Body of pancreas (tissue), 4 donors: Measurements from ENCODE around the gene DPYD. TPM values are rescaled to one million over a fixed set of nuclear protein-coding genes. Genes with fewer than 3 reads are reported as not detected.

ENCODE experiments used
- ATAC-seq: fragments of 150-250 bp; one replicate; pipeline ENCODE4 v1.9.1; 2016
- DNase-seq, 4 donors: peaks; one replicate each; pipeline ENCODE4 v3.0.0-alpha.2; 2019
- H3K27ac ChIP-seq, 4 donors: fragments of 200-600 bp; sonication (generic); 1 replicate in 3 of 4; 2 replicates in 1 of 4; pipeline versions ENCODE4 v1.5.1 to v1.6.1; 2016 to 2019; ENCODE audit warnings: mild to moderate bottlenecking in 1 of 4, mixed read lengths in 1 of 4, moderate library complexity in 1 of 4
- H3K27me3 ChIP-seq, 2 donors: fragments of 200-600 bp; sonication (generic); one replicate each; pipeline ENCODE4 v1.6.0; 2016; ENCODE audit warnings: mild to moderate bottlenecking in 1 of 2
- H3K36me3 ChIP-seq, 2 donors: fragments of 200-600 bp; sonication (generic); replicated peaks in 1 of 2; 2 replicates each; pipeline ENCODE4 v1.5.1; 2016; ENCODE audit warnings: low read depth in 2 of 2; ENCODE audit not compliant: insufficient read depth in 1 of 2
- H3K4me1 ChIP-seq: fragments of 200-600 bp; sonication (generic); one replicate; pipeline ENCODE4 v1.6.0; 2016
- H3K4me3 ChIP-seq, 2 donors: fragments of 200-600 bp; sonication (generic); 1 replicate in 1 of 2; 2 replicates in 1 of 2; pipeline ENCODE4 v1.5.1; 2016 to 2019
- H3K9me3 ChIP-seq, 3 donors: fragments of 200-600 bp; sonication (generic); 1 replicate in 2 of 3; 2 replicates in 1 of 3; pipeline ENCODE4 v1.5.1; 2016
- CTCF ChIP-seq, 7 experiments: fragments of 450-650 bp in 4 of 7; fragments of 200-600 bp in 3 of 7; sonication (generic) in 3 of 7; IDR thresholded peaks; one replicate each; pipeline ENCODE4 v1.5.1; 2016 to 2019; ENCODE audit warnings: antibody characterized with exemption in 7 of 7
- POLR2A ChIP-seq, 3 donors: fragments of 450-650 bp; IDR thresholded peaks; one replicate each; pipeline ENCODE4 v1.6.1; 2016; ENCODE audit warnings: antibody characterized with exemption in 3 of 3, mild to moderate bottlenecking in 2 of 3
- WGBS, 2 donors: methylation state at CpG; one replicate each; pipeline ENCODE4 v1.1.5; 2017; 5-methylcytosine and 5-hydroxymethylcytosine counted together
- intact Hi-C: fragments of 100-400 bp; cut with DNase I; formaldehyde crosslinking; loops from one replicate; pipeline ENCODE4 v1.15.1; 2023
- total RNA-seq, 2 donors: library from RNA; depleted of rRNA; stranded (reverse); fragments of >200 nt; gene quantifications; one replicate each; pipeline ENCODE4 v1.1.0, GENCODE V29; 2016

DPYD gene
- total RNA-seq, 2 donors from 2014 or later: 13.8 to 17.1 TPM

DNA sequence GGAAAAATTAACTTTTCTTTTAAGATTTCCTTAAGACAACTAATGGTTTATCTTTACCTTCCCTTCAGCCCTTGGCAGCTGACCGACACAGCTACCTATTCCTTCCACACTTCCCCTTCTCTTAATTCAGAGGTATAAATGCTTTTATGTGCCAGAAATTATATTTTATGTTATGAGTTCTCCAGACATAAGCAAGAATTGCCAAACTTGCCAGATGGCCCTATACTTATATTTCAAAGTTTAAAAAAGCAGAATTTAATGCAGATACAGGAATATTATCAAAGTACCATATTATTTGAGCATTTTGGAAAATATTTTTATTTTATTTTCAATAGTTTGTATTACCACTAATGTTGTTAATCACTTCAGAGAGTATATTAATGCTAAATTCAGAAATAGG is 754.2 kb downstream of the DPYD start:
- no peak for ATAC-seq
- H3K9me3 ChIP-seq: no peaks in the 10 kb centered on the region
- WGBS, 2 donors: 92 to 93% methylated on average over 1 of the region's 1 CpG
- H3K36me3 ChIP-seq: no peaks in the 10 kb centered on the region
- no peak for DNase-seq
- intact Hi-C loops: no loop called here
- no peak overlapping the region for H3K27ac ChIP-seq
- H3K4me1 ChIP-seq: no peaks in the 10 kb centered on the region
- no peak overlapping the region for H3K4me3 ChIP-seq
- TF ChIP-seq CTCF (IDR thresholded peaks at IDR 0.05): no peak
- TF ChIP-seq POLR2A (IDR thresholded peaks at IDR 0.05): no peak
- no peaks in the 10 kb centered on the region for H3K27me3 ChIP-seq

- DNase-seq (no peak), ATAC-seq (no peak)
- Histone ChIP-seq H3K4me1 (no peaks in the 10 kb centered on the region), H3K9me3 (no peaks in the 10 kb centered on the region), H3K36me3 (no peaks in the 10 kb centered on the region), H3K27ac (no peak overlapping the region), H3K4me3 (no peak overlapping the region), H3K27me3 (no peaks in the 10 kb centered on the region)
- WGBS, 2 donors: 74 to 78% methylated on average over 1 of the region's 1 CpG
- intact Hi-C loops: no loop called here
- TF ChIP-seq CTCF (IDR thresholded peaks at IDR 0.05): no peak
- no peak for TF ChIP-seq POLR2A (IDR thresholded peaks at IDR 0.05)
Observed at GRCh38 chr1:97164276-97164639, 756.6 kb downstream of the DPYD start.

- H3K4me1 ChIP-seq: no peaks in the 10 kb centered on the region
- ATAC-seq (no peak), DNase-seq (no peak)
- 79 to 95% methylated on average over 1 of the region's 1 CpG for WGBS, 2 donors
- H3K27ac ChIP-seq: no peak overlapping the region
- no peak for TF ChIP-seq POLR2A (IDR thresholded peaks at IDR 0.05)
- TF ChIP-seq CTCF (IDR thresholded peaks at IDR 0.05): no peak
- H3K4me3 ChIP-seq: no peak overlapping the region
- no peaks in the 10 kb centered on the region for H3K36me3 ChIP-seq
- no peaks in the 10 kb centered on the region for H3K27me3 ChIP-seq
- H3K9me3 ChIP-seq: no peaks in the 10 kb centered on the region
- intact Hi-C loops: no loop called here
Observed at GRCh38 chr1:97163591-97164275, 757.1 kb downstream of the DPYD start.

DNA sequence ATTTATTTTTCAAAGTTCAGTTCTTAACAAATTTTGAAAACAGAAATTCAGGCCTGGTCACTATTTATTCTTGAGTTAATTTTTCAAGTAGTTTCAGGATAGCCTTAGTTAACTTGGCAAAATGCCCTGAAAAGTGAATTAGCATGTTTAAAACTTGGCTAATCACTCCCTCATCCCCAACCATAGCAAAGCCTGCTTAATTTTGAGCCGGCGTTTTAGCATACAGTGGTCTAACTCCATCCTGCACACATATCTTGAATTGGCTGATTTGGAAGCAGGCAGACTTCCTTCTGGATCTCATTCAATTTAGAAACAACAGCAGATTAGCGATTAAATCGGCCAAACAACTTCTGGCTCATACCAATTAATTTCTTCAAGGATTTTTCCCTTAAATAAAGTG is 760.0 kb downstream of the DPYD start:
- Histone ChIP-seq H3K36me3 (no peaks in the 10 kb centered on the region), H3K4me3 (no peak overlapping the region), H3K27ac (no peak overlapping the region), H3K9me3 (no peaks in the 10 kb centered on the region), H3K4me1 (no peaks in the 10 kb centered on the region), H3K27me3 (no peaks in the 10 kb centered on the region)
- 30 to 43% methylated on average over 4 of the region's 4 CpGs for WGBS, 2 donors
- no peak for ATAC-seq
- intact Hi-C loops: no loop called here
- no peak for DNase-seq
- TF ChIP-seq POLR2A (IDR thresholded peaks at IDR 0.05) (no peak), CTCF (IDR thresholded peaks at IDR 0.05) (no peak)

- DNase-seq: no peak
- intact Hi-C loops: no loop called here
Observed at GRCh38 chr1:97159342-97159741, 761.5 kb downstream of the DPYD start.

More at GRCh38 chr1:97159342-97159741, 761.5 kb downstream of the DPYD start:
- Histone ChIP-seq H3K36me3 (no peaks in the 10 kb centered on the region), H3K4me3 (no peak overlapping the region), H3K27ac (no peak overlapping the region), H3K9me3 (no peaks in the 10 kb centered on the region), H3K27me3 (no peaks in the 10 kb centered on the region), H3K4me1 (no peaks in the 10 kb centered on the region)
- ATAC-seq: no peak
- TF ChIP-seq POLR2A (IDR thresholded peaks at IDR 0.05) (no peak), CTCF (IDR thresholded peaks at IDR 0.05) (no peak)
